ENCODE results near the gene BMX. TPM values are rescaled to one million over a fixed set of nuclear protein-coding genes. Genes with fewer than 3 reads are reported as not detected.

Gene BMX
- total and polyA plus RNA-seq, 10 of the 15 experiments (the other 5 are each of a cell fraction or from before 2014, with no cell fraction given) = not detected

GRCh38 chrX:15507005-15507404 lies 6.4 kb downstream of the BMX start:
- in situ Hi-C loops (cut with MboI) (no loop called here), intact Hi-C loops (cut with micrococcal nuclease; ENCODE audit: unreplicated experiment) (no loop called here)
- SMC1A ChIA-PET (ENCODE audit: uncharacterized antibody, unreplicated experiment) = no interaction called here
- Histone ChIP-seq H3K9me3 (replicated peaks; ENCODE audit: control insufficient read depth, insufficient read depth, low read length) (no peaks in the 10 kb centered on the region), H3K4me1 (ENCODE audit: control insufficient read depth, insufficient read depth, low read length) (no peaks in the 10 kb centered on the region), H4K20me1 (ENCODE audit: control insufficient read depth, insufficient read depth) (no peaks in the 10 kb centered on the region), H3K27ac (ENCODE audit: control insufficient read depth, insufficient read depth) (no peak overlapping the region), H3K27me3 (replicated peaks in 1 of 2; ENCODE audit: control insufficient read depth in 2 of 2, insufficient read depth in 2 of 2, low read length in 1 of 2) (no peaks in the 10 kb centered on the region; a peak in 1 of 4 replicates), H3K79me2 (ENCODE audit: control insufficient read depth, insufficient read depth, low read length) (no peaks in the 10 kb centered on the region), H3K9ac (ENCODE audit: control insufficient read depth, insufficient read depth, low read length) (no peak overlapping the region), H3K4me3 (no peak overlapping the region), H2AFZ (ENCODE audit: control insufficient read depth, low read depth, low read length) (no peak overlapping the region), H3K4me2 (ENCODE audit: control insufficient read depth, insufficient read depth) (no peak overlapping the region), H3K36me3 (ENCODE audit: control insufficient read depth in 2 of 2, insufficient read depth in 2 of 2, low read length in 1 of 2) (no peaks in the 10 kb centered on the region)
- 74% methylated on average over 5 of the region's 5 CpGs for WGBS (ENCODE audit: insufficient coverage, insufficient replicate concordance, low lambda C conversion rate, missing lambda C conversion rate)
- RAD21 ChIA-PET (ENCODE audit: unreplicated experiment) = no interaction called here
- no peak for ATAC-seq
- no peak for DNase-seq (ENCODE audit: low read depth, low spot score)
- FAIRE-seq = no peak
- TF ChIP-seq ASH2L (IDR thresholded peaks at IDR 0.05; ENCODE audit: borderline replicate concordance, low read depth) (no peak), SIX5 (IDR thresholded peaks at IDR 0.05; ENCODE audit: low read depth, low read length, severe bottlenecking) (no peak), YBX1 (IDR thresholded peaks at IDR 0.05) (no peak), PKNOX1 (IDR thresholded peaks at IDR 0.05) (no peak), ESRRA (IDR thresholded peaks at IDR 0.05; ENCODE audit: low read length) (no peak), TCF12 (IDR thresholded peaks at IDR 0.05; ENCODE audit: low read depth, low read length) (no peak), POLR2A (IDR thresholded peaks at IDR 0.05; ENCODE audit: low read depth, low read length) (no peak), SMARCA5 (IDR thresholded peaks at IDR 0.05) (no peak), RBBP5 (conservative IDR thresholded peaks at IDR 0.05) (no peak), IRF4 (IDR thresholded peaks at IDR 0.05; ENCODE audit: low read depth, low read length) (no peak), E2F8 (IDR thresholded peaks at IDR 0.05; ENCODE audit: low read depth, partially characterized antibody) (no peak)
- no TSS peak for BruUV-seq (replicated peaks)
- POLR2A ChIA-PET = no interaction called here
- CTCF ChIA-PET = interaction anchor here (1.0 to 1.1 kb wide), 2 partner anchors 9 to 59 kb away, joined by 3 read pairs; no protein-coding TSS in a partner anchor
